Fibroblast of lung (primary cell): ENCODE results near the gene AP4B1.

ENCODE experiments used
- EZH2 ChIP-seq: IDR thresholded peaks from 2 replicates; pipeline ENCODE4 v1.5.1; 2012; ENCODE audit warnings: low read length, control low read depth, mild to moderate bottlenecking; ENCODE audit errors: missing control alignments
- TF ChIP-seq, protein P1 (sequence below), 2 donors: IDR thresholded peaks in 1 of 2; conservative IDR thresholded peaks in 1 of 2; 1 replicate in 1 of 2; 2 replicates in 1 of 2; pipeline ENCODE4 v1.5.1; 2011 to 2012; ENCODE audit warnings: low read length in 2 of 2, control low read depth in 1 of 2, inconsistent platforms in 1 of 2, low read depth in 1 of 2, mild to moderate bottlenecking in 1 of 2

DNA sequence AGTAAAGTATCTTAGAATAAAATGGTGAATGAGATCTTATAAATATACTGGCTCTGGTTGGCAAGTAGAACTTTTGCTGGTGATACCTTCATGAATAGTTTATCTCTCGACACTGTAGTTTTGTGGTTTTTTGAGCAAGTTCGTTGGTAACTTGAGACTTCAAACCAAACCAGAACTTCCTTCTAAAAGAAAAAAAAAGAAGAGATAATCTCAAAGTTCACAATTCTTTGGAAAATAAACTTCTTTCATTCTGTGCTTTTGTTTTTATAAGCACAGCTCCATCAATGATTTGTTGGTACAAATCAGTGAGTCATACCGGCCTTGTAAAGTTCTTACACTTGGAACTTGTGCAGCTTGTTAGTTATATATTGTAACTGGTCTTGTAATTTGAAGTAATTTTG is 26.9 kb upstream of the AP4B1 start:
- TF ChIP-seq, protein P1, sequence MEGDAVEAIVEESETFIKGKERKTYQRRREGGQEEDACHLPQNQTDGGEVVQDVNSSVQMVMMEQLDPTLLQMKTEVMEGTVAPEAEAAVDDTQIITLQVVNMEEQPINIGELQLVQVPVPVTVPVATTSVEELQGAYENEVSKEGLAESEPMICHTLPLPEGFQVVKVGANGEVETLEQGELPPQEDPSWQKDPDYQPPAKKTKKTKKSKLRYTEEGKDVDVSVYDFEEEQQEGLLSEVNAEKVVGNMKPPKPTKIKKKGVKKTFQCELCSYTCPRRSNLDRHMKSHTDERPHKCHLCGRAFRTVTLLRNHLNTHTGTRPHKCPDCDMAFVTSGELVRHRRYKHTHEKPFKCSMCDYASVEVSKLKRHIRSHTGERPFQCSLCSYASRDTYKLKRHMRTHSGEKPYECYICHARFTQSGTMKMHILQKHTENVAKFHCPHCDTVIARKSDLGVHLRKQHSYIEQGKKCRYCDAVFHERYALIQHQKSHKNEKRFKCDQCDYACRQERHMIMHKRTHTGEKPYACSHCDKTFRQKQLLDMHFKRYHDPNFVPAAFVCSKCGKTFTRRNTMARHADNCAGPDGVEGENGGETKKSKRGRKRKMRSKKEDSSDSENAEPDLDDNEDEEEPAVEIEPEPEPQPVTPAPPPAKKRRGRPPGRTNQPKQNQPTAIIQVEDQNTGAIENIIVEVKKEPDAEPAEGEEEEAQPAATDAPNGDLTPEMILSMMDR (conservative IDR thresholded peaks at IDR 0.05 in 1 of 2, IDR thresholded peaks at IDR 0.05 in 1 of 2; ENCODE audit: low read depth in 1 of 2, low read length in 2 of 2): no peak
- TF ChIP-seq EZH2: no peak
